HAP-1 (cell line): Measurements from ENCODE around the gene NSUN5.
"Not testable (repeated sequence)": the region's sequence is repeated elsewhere in the genome, so short reads cannot be mapped to it uniquely, and the experiment has no call there.

ENCODE experiments used
- DNase-seq, 2 experiments: peaks; one replicate each; pipeline ENCODE4 v3.0.0-alpha.2; 2016 to 2020; ENCODE audit warnings: low spot score in 2 of 2
- H3K27me3 ChIP-seq: fragments of 250-450 bp; sonication (Bioruptor Pico); 2 replicates; pipeline ENCODE4 v1.5.1; 2020; ENCODE audit warnings: low read depth, mild to moderate bottlenecking, moderate library complexity
- H3K36me3 ChIP-seq: fragments of 250-450 bp; sonication (Bioruptor Pico); replicated peaks from 2 replicates; pipeline ENCODE4 v1.5.1; 2020; ENCODE audit warnings: mild to moderate bottlenecking
- H3K4me1 ChIP-seq: fragments of 250-450 bp; sonication (Bioruptor Pico); 2 replicates; pipeline ENCODE4 v1.5.1; 2020; ENCODE audit warnings: mild to moderate bottlenecking
- H3K4me3 ChIP-seq: fragments of 250-450 bp; sonication (Bioruptor Pico); 2 replicates; pipeline ENCODE4 v1.5.1; 2020; ENCODE audit warnings: mild to moderate bottlenecking, moderate library complexity
- H3K9me3 ChIP-seq: fragments of 250-450 bp; sonication (Bioruptor Pico); 2 replicates; pipeline ENCODE4 v1.5.1; 2020; ENCODE audit warnings: mild to moderate bottlenecking, moderate library complexity
- in situ Hi-C: fragments of 300-500 bp; cut with MboI; formaldehyde crosslinking; loops from 3 replicates; pipeline ENCODE4 v1.14.3; 2020; ENCODE audit warnings: low sequenced_read_pairs, inconsistent platforms, mixed read lengths

The NSUN5 gene

GRCh38 chr7:73318656-73319204 lies 10.1 kb upstream of the NSUN5 start:
- in situ Hi-C loops, H3K4me3 ChIP-seq, H3K9me3 ChIP-seq, DNase-seq, H3K4me1 ChIP-seq, H3K27me3 ChIP-seq, H3K36me3 ChIP-seq: not testable (repeated sequence)

DNA sequence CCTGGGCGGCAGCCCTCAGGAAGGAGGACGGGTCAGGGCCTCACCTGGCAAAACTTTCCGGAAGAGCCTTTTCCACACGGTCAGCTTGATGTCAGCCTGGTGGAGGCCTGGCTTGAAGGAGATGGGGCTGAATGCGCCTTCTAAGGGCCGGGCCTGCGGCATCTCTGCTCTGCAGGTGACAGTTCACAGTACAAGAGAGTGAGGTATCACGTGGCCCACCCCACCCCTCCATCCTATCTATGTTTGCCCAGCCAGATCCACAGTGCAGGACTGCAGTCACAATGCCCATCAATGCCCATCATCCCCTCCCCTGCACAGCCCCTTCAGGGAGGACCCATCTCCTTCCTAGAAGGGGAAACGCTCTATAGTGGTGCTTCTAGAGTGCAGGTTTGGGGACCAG lies 7.9 kb upstream of the NSUN5 start:
- no peak for DNase-seq
- Histone ChIP-seq H3K9me3 (no peaks in the 10 kb centered on the region), H3K27me3 (no peaks in the 10 kb centered on the region), H3K4me1 (no peaks in the 10 kb centered on the region), H3K4me3 (no peak overlapping the region), H3K36me3 (no peaks in the 10 kb centered on the region)
- in situ Hi-C loops: no loop called here

- in situ Hi-C loops: no loop called here
- no peak for DNase-seq
- no peak overlapping the region for H3K4me3 ChIP-seq
- no peaks in the 10 kb centered on the region for H3K27me3 ChIP-seq
- H3K4me1 ChIP-seq: no peaks in the 10 kb centered on the region
- no peaks in the 10 kb centered on the region for H3K9me3 ChIP-seq
- no peaks in the 10 kb centered on the region for H3K36me3 ChIP-seq
Observed at GRCh38 chr7:73314271-73314670, 5.6 kb upstream of the NSUN5 start.

DNA sequence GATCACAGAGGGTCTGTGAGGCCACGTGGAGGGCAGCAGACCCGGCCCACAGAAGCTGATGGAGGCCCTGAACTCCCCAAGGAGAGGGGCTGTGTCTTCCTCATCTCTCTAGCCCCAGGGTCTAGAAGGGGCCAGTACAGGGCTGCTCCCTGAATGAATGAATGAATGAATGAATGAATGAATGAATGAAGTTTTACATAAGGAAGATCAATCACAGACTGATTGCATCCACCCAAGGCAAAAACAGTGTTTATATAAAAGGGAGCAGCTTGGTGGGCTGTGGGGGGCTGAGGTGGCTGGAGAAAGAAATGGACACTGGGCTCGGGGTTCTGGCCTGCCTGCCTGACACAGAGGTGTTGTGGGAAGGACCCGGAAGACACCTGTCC lies 4.9 kb upstream of the NSUN5 start:
- Histone ChIP-seq H3K36me3 (no peaks in the 10 kb centered on the region), H3K9me3 (no peaks in the 10 kb centered on the region), H3K27me3 (no peaks in the 10 kb centered on the region), H3K4me3 (no peak overlapping the region), H3K4me1 (no peaks in the 10 kb centered on the region; the same call in 1 of the 2 replicates)
- in situ Hi-C loops: no loop called here
- DNase-seq: no peak

DNA sequence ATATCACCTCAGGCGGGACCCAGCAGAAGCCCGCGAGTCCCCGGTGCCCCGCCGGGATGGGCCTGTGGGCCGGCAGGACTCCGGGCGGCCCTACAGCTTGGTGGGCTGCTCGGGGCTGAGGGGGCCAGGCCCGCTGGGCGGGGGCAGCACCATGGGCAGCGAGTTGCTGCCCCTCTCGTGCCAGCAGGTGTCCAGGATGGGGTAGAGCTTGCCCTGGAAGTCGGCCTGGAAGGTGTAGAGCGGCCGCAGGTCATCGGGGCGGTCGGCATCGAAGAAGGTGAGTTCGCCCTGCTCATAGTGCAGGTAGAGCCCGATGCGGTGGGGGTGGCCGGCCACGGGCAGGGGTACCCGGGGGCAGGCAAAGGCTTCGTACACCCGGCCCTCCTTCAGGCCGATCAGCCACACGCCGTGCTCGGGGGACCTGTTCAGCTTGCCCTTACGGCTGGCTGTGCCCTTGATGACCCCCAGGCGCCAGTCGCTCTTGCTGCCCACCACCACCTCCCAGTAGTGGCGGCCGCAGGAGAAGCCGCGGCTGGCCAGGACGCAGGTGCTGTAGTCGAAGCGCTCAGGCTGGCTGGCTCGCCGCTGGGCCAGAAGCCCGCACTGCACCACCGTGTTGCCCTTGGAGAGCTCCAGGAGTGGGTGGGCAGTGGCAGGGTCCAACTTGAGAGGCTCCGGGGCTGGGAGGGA lies 4.3 kb upstream of the NSUN5 start:
- in situ Hi-C loops: no loop called here
- H3K4me1 ChIP-seq: no peaks in the 10 kb centered on the region; the same call in none of the 2 replicates
- DNase-seq: no peak
- H3K36me3 ChIP-seq: no peaks in the 10 kb centered on the region
- H3K27me3 ChIP-seq: no peaks in the 10 kb centered on the region
- no peaks in the 10 kb centered on the region for H3K9me3 ChIP-seq
- H3K4me3 ChIP-seq: no peak overlapping the region

- H3K36me3 ChIP-seq, H3K27me3 ChIP-seq, H3K4me1 ChIP-seq, H3K4me3 ChIP-seq, in situ Hi-C loops, H3K9me3 ChIP-seq, DNase-seq: not testable (repeated sequence)
Observed at GRCh38 chr7:73311421-73311820, 2.8 kb upstream of the NSUN5 start.

- Histone ChIP-seq H3K27me3 (no peaks in the 10 kb centered on the region), H3K4me1 (peaks cover 3% of the 10 kb centered on the region), H3K9me3 (no peaks in the 10 kb centered on the region), H3K4me3 (peak overlapping the region; percentile 66), H3K36me3 (peaks cover 21% of the 10 kb centered on the region)
- DNase-seq: no peak
- in situ Hi-C loops: no loop called here
Observed at GRCh38 chr7:73308074-73308664, 457 bp downstream of the NSUN5 start.

DNA sequence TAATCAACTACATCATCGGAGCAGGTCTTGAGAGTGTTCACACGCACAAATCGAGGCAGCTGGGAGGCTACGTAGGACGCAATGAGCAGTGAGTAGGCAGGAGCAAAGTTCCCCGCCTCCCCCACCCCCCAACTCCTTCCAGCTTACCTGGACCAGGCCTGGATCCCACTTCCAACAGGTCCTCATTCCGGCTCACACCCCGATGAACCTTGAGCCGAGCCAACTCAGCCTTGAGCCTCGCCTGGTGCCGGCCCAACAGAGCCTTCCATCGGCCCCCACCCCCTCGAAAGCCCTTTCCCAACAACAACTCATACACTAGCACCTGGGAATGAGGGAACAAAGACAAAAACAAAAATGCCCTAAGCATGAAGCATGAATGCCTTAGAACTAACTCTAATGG lies 1.2 kb downstream of the NSUN5 start:
- Histone ChIP-seq H3K9me3 (no peaks in the 10 kb centered on the region), H3K36me3 (peaks cover 21% of the 10 kb centered on the region), H3K4me1 (peaks cover 3% of the 10 kb centered on the region), H3K4me3 (peak overlapping the region; percentile 66), H3K27me3 (no peaks in the 10 kb centered on the region)
- no peak for DNase-seq
- in situ Hi-C loops: no loop called here

DNA sequence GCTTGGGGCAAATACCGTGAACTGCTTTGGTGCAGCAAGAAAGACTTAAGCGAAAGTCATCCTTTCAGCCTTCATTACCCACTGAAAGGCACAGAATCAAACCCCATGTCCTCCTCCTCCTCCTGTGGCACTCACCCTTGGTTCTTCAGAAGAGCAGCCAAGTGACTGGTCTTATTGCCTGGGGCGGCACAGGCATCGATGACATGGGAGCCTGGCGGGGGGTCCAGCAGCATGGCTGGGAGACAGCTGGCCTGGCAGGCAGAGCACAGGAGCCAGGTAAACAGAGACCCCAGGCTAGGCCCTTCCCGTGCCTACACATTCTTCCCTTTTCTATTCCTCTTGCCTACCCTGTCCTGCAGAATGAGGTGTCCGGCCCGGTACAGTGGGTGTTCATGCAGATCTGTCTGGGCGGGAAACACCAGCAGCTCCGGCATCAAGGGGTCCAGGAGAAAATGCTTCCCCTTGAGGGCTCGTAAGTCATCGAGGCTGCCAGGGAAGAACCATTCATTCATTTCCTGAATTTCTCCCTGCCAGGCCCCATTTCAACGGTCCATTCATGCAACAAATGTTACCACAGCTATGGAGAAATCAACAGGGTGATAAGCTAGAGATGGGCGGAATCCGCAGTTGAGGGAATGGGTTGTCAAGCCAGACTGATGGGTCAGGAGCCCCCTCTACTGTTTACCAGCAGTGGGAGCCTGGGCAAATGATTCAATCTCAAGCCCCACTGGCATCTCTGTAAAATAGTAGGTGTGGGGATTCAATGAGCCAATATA lies 3.8 kb downstream of the NSUN5 start:
- H3K4me1 ChIP-seq, in situ Hi-C loops, H3K27me3 ChIP-seq, DNase-seq, H3K4me3 ChIP-seq, H3K9me3 ChIP-seq: not testable (repeated sequence)
- peaks cover 21% of the 10 kb centered on the region for H3K36me3 ChIP-seq

GRCh38 chr7:73304071-73304470 lies 4.6 kb downstream of the NSUN5 start:
- Histone ChIP-seq H3K4me1 (peaks cover 3% of the 10 kb centered on the region), H3K4me3 (no peak overlapping the region), H3K36me3 (peaks cover 21% of the 10 kb centered on the region), H3K27me3 (no peaks in the 10 kb centered on the region), H3K9me3 (no peaks in the 10 kb centered on the region)
- in situ Hi-C loops: no loop called here
- no peak for DNase-seq

DNA sequence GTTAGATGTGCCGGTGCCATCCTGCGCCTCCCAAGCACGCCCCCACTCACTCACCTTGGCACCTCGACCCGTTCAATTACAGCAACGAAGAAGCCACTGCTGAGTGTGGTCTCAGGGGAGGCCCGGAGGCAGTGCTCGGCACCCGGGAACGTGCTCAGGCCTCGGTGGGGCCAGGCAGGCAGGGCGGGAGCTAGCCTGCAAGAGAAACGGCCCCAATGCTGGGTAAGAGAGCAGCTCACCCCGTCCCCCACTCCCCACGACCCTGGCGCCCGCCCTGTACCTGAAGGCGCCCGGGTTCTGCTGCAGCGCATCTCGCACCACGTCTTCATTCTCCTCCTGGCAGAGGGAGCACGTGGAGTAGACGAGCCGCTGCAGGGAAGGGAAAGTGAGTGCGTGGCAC lies 5.1 kb downstream of the NSUN5 start:
- Histone ChIP-seq H3K9me3 (no peaks in the 10 kb centered on the region), H3K36me3 (peaks cover 21% of the 10 kb centered on the region), H3K27me3 (no peaks in the 10 kb centered on the region), H3K4me1 (peaks cover 3% of the 10 kb centered on the region; the same call in 1 of the 2 replicates), H3K4me3 (no peak overlapping the region)
- no peak for DNase-seq
- in situ Hi-C loops: no loop called here

- H3K4me1 ChIP-seq, H3K27me3 ChIP-seq, H3K4me3 ChIP-seq, in situ Hi-C loops, H3K9me3 ChIP-seq, DNase-seq: not testable (repeated sequence)
- peaks cover 21% of the 10 kb centered on the region for H3K36me3 ChIP-seq
Observed at GRCh38 chr7:73302846-73303245, 5.8 kb downstream of the NSUN5 start.

GRCh38 chr7:73301108-73301507 lies 7.5 kb downstream of the NSUN5 start:
- in situ Hi-C loops, DNase-seq, H3K4me1 ChIP-seq, H3K4me3 ChIP-seq, H3K27me3 ChIP-seq, H3K9me3 ChIP-seq: not testable (repeated sequence)
- H3K36me3 ChIP-seq: peaks cover 12% of the 10 kb centered on the region

- in situ Hi-C loops, DNase-seq, H3K36me3 ChIP-seq, H3K27me3 ChIP-seq, H3K4me1 ChIP-seq, H3K4me3 ChIP-seq, H3K9me3 ChIP-seq: not testable (repeated sequence)
Observed at GRCh38 chr7:73299812-73300211, 8.8 kb downstream of the NSUN5 start.
